ENCODE data around the gene ACER1.
"Not testable (repeated sequence)": the region's sequence is repeated elsewhere in the genome, so short reads cannot be mapped to it uniquely, and the experiment has no call there.

The ACER1 gene

DNA sequence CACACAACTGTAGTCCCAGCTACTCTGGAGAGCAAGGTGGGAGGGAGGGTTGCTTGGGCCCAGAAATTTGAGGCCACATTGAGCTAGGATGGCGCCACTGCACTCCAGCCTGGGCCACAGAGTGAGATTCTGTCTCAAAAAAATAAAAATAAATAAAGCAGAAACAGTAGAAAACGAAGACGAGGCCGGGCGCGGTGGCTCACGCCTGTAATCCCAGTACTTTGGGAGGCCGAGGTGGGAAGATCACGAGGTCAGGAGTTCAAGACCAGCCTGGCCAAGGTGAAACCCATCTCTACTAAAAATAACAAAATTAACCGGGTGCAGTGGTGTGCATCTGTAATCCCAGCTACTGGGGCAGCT is 27.4 kb upstream of the ACER1 start:
- CTCF ChIA-PET, result interaction anchor here (0.6 to 1.2 kb wide), 5 partner anchors 121 to 404 kb away, joined by 3 to 4 read pairs (median 4); no protein-coding TSS in a partner anchor
- not testable (repeated sequence) for H3K4me1 ChIP-seq (ENCODE audit: control insufficient read depth, insufficient read depth, low read length); H3K9me3 ChIP-seq (ENCODE audit: control insufficient read depth, insufficient read depth, low read depth, low read length); H3K27ac ChIP-seq (ENCODE audit: extremely low read depth, low read depth, low read length)
- peaks cover 24 to 28% of the 10 kb centered on the region in 2 experiments; a peak in 2 of 3 replicates for H3K36me3 ChIP-seq (ENCODE audit: control insufficient read depth in 2 of 2, insufficient read depth in 1 of 2, low read length in 2 of 2)
- POLR2A ChIA-PET, result interaction anchor here (0.6 to 4.8 kb wide), 5 partner anchors 12 to 755 kb away, joined by 3 to 60 read pairs (median 3); partner anchors contain the start of genes ALKBH7, GTF2F1 and KHSRP
- H3K4me3 ChIP-seq (ENCODE audit: low read depth, low read length), result peak overlapping the region; percentile 82
- TF ChIP-seq ZFP3 (tag by site-specific recombination; IDR thresholded peaks at IDR 0.05; ENCODE audit: low read depth), result 0 out of 2 replicates have a peak, but pooled peaks have one; percentile 28
- TF ChIP-seq ZNF133 (tag by site-specific recombination; IDR thresholded peaks at IDR 0.05), result 0 out of 2 replicates have a peak, but pooled peaks have one; percentile 27
- TF ChIP-seq, protein P1, sequence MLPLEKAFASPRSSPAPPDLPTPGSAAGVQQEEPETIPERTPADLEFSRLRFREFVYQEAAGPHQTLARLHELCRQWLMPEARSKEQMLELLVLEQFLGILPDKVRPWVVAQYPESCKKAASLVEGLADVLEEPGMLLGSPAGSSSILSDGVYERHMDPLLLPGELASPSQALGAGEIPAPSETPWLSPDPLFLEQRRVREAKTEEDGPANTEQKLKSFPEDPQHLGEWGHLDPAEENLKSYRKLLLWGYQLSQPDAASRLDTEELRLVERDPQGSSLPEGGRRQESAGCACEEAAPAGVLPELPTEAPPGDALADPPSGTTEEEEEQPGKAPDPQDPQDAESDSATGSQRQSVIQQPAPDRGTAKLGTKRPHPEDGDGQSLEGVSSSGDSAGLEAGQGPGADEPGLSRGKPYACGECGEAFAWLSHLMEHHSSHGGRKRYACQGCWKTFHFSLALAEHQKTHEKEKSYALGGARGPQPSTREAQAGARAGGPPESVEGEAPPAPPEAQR (tag by site-specific recombination; IDR thresholded peaks at IDR 0.05), result peak; percentile 23; the same call in 1 of the 2 replicates
- TF ChIP-seq ZNF785 (tag by site-specific recombination; IDR thresholded peaks at IDR 0.05), result 0 out of 2 replicates have a peak, but pooled peaks have one; percentile 31

DNA sequence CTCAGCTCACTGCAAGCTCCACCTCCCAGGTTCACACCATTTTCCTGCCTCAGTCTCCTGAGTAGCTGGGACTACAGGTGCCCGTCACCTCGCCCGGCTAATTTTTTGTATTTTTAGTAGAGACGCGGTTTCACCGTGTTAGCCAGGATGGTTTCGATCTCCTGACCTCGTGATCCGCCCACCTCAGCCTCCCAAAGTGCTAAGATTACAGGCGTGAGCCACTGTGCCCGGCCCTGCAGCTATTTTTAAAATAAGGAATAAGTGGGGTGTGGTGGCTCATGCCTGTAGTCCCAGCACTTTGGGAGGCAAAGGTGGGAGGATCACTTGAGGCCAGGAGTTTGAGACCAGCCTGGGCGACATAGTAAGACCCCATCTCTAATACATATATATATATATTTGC is 27.0 kb upstream of the ACER1 start:
- POLR2A ChIA-PET, result interaction anchor here (0.6 to 4.8 kb wide), 2 partner anchors 12 to 756 kb away, joined by 3 to 60 read pairs; partner anchors contain the start of gene ALKBH7

DNA sequence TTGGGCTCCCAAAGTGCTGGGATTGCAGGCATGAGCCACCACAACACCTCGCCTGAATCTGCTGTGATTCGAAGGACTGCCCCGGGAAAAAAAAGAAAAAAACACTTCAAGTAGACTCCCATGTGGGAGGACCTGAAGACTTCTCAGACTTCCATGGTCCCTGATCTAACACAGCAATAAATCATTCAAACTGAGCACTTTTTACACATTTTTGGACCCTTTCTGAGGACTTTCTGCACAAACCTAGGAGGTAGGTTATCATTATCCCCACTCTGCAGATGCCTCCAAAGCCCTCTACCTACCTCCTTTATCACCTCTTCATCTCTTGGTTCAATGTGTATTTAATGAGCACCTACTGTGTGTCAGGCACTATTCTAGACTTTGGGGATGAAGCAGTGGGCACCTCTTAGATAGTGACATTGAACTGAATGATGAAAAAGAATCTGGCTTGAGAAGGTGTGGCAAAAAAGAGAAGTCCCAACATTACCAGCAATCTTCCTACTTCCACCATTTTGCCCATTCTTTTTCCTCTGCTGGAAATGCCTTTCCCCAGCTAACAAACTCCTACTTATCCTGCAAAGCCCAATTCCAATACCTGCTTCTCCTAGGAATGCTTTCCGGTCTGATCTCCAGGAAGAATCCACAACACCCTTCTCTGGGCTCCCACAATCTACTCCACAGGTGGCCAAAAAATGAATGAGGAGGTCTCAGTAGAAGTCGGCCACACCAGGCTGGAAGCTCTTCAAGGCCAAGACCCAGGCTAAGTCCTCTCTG is 26.3 kb upstream of the ACER1 start:
- no peak overlapping the region for H3K27ac ChIP-seq (ENCODE audit: extremely low read depth, low read depth, low read length)
- H3K4me1 ChIP-seq (ENCODE audit: control insufficient read depth, insufficient read depth, low read length), result no peaks in the 10 kb centered on the region
- no peak overlapping the region for H3K4me3 ChIP-seq (ENCODE audit: low read depth, low read length)
- peaks cover 14 to 17% of the 10 kb centered on the region in 2 experiments; a peak in 2 of 3 replicates for H3K36me3 ChIP-seq (ENCODE audit: control insufficient read depth in 2 of 2, insufficient read depth in 1 of 2, low read length in 2 of 2)
- TF ChIP-seq ZNF76 (tag by site-specific recombination; IDR thresholded peaks at IDR 0.05; ENCODE audit: borderline replicate concordance, low read depth), result no peak
- no peak for TF ChIP-seq ZNF23 (tag by site-specific recombination; IDR thresholded peaks at IDR 0.05; ENCODE audit: borderline replicate concordance)
- TF ChIP-seq ZNF664 (tag by site-specific recombination; IDR thresholded peaks at IDR 0.05), result 0 out of 2 replicates have a peak, but pooled peaks have one; percentile 42
- TF ChIP-seq ZFP3 (tag by site-specific recombination; IDR thresholded peaks at IDR 0.05; ENCODE audit: low read depth), result peak; percentile 85
- CTCF ChIA-PET, result interaction anchor here (0.6 to 1.2 kb wide), 4 partner anchors 13 to 233 kb away, joined by 3 to 4 read pairs (median 3); partner anchors contain the start of gene ALKBH7
- POLR2A ChIA-PET, result interaction anchor here (4.8 kb wide), 1 partner anchor 13 kb away, joined by 60 read pairs; the partner anchor contains the start of gene ALKBH7
- no peaks in the 10 kb centered on the region for H3K9me3 ChIP-seq (ENCODE audit: control insufficient read depth, insufficient read depth, low read depth, low read length)

More for the DNA sequence above, 27.0 kb upstream of the ACER1 start:
- not testable (repeated sequence) for H3K4me3 ChIP-seq (ENCODE audit: low read depth, low read length); H3K27ac ChIP-seq (ENCODE audit: extremely low read depth, low read depth, low read length); H3K9me3 ChIP-seq (ENCODE audit: control insufficient read depth, insufficient read depth, low read depth, low read length); H3K4me1 ChIP-seq (ENCODE audit: control insufficient read depth, insufficient read depth, low read length)
- TF ChIP-seq, protein P2, sequence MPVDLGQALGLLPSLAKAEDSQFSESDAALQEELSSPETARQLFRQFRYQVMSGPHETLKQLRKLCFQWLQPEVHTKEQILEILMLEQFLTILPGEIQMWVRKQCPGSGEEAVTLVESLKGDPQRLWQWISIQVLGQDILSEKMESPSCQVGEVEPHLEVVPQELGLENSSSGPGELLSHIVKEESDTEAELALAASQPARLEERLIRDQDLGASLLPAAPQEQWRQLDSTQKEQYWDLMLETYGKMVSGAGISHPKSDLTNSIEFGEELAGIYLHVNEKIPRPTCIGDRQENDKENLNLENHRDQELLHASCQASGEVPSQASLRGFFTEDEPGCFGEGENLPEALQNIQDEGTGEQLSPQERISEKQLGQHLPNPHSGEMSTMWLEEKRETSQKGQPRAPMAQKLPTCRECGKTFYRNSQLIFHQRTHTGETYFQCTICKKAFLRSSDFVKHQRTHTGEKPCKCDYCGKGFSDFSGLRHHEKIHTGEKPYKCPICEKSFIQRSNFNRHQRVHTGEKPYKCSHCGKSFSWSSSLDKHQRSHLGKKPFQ (tag by site-specific recombination; IDR thresholded peaks at IDR 0.05), result 0 out of 2 replicates have a peak, but pooled peaks have one; percentile 29
- H3K36me3 ChIP-seq (ENCODE audit: control insufficient read depth in 2 of 2, insufficient read depth in 1 of 2, low read length in 2 of 2), result peaks cover 21 to 24% of the 10 kb centered on the region in 2 experiments; a peak in 2 of 3 replicates
- CTCF ChIA-PET, result interaction anchor here (0.6 to 1.2 kb wide), 5 partner anchors 12 to 404 kb away, joined by 3 to 4 read pairs (median 3); partner anchors contain the start of gene ALKBH7

DNA sequence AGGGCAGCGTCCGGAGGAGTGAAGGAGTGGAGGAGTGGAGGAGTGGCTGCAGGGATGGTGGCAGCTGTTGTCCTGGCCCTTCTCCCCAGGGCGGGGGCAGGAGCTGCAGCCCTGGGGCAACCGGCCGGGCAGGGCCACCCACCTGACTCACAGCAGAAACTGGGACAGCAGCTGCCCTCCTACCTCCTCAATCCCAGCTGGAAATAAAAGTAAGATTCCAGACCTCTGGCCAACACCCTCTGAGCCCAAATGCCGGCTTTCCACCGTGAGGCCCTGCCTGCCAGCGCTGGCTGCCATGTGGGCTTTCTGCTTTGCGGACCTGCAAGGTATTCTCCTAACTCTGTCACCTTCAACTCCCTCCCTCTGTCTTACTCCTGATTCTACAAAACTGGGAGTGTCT is 24.6 kb upstream of the ACER1 start:
- TF ChIP-seq ZNF701 (tag by site-specific recombination; IDR thresholded peaks at IDR 0.05) (no peak), EGR2 (tag by site-specific recombination; IDR thresholded peaks at IDR 0.05; ENCODE audit: low read depth) (peak; percentile 81), ZNF830 (tag by site-specific recombination; IDR thresholded peaks at IDR 0.05; ENCODE audit: low read depth) (no peak), REPIN1 (tag by site-specific recombination; IDR thresholded peaks at IDR 0.05; ENCODE audit: low read depth) (no peak), ZFHX2 (tag by site-specific recombination; conservative IDR thresholded peaks at IDR 0.05) (peak; percentile 77)
- H3K4me1 ChIP-seq (ENCODE audit: control insufficient read depth, insufficient read depth, low read length), result no peaks in the 10 kb centered on the region
- peaks cover under 1 to 4% of the 10 kb centered on the region in 2 experiments; a peak in 2 of 3 replicates for H3K36me3 ChIP-seq (ENCODE audit: control insufficient read depth in 2 of 2, insufficient read depth in 1 of 2, low read length in 2 of 2)
- POLR2A ChIA-PET, result interaction anchor here (1.3 kb wide), 1 partner anchor 15 kb away, joined by 6 read pairs; the partner anchor contains the start of gene ALKBH7
- H3K9me3 ChIP-seq (ENCODE audit: control insufficient read depth, insufficient read depth, low read depth, low read length), result no peaks in the 10 kb centered on the region
- no peak overlapping the region for H3K4me3 ChIP-seq (ENCODE audit: low read depth, low read length)
- no peak overlapping the region for H3K27ac ChIP-seq (ENCODE audit: extremely low read depth, low read depth, low read length)
- CTCF ChIA-PET, result interaction anchor here (0.5 to 1.1 kb wide), 2 partner anchors 8 to 172 kb away, joined by 3 to 4 read pairs; no protein-coding TSS in a partner anchor
